GM19043 (cell line): ENCODE measurements around the gene FANCC.
"Not testable (repeated sequence)": the region's sequence is repeated elsewhere in the genome, so short reads cannot be mapped to it uniquely, and the experiment has no call there.

Source experiments
- ATAC-seq: cut with Tn5 transposase; IDR thresholded peaks from one replicate; pipeline ENCODE4 v1.9.1; 2021; ENCODE audit warnings: low read depth; ENCODE audit not compliant: unreplicated experiment

The FANCC gene

DNA sequence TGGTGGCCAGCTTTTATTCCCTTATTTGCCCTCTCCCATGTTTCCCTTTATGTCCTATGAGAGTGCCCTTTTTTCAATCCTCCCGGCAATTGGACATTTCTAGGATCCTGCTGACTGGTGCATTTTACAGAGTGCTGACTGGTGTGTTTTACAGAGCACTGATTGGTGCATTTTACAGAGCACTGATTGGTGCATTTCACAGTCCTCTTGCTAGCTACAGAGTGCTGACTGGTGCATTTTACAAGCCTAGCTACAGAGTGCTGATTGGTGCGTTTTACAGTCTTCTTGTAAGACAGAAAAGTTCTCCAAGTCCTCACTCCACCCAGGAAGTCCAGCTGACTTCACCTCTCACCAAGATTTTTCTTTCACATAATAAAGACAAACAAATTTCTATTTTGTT is 15.4 kb upstream of the FANCC start:
- ATAC-seq, result no peak

DNA sequence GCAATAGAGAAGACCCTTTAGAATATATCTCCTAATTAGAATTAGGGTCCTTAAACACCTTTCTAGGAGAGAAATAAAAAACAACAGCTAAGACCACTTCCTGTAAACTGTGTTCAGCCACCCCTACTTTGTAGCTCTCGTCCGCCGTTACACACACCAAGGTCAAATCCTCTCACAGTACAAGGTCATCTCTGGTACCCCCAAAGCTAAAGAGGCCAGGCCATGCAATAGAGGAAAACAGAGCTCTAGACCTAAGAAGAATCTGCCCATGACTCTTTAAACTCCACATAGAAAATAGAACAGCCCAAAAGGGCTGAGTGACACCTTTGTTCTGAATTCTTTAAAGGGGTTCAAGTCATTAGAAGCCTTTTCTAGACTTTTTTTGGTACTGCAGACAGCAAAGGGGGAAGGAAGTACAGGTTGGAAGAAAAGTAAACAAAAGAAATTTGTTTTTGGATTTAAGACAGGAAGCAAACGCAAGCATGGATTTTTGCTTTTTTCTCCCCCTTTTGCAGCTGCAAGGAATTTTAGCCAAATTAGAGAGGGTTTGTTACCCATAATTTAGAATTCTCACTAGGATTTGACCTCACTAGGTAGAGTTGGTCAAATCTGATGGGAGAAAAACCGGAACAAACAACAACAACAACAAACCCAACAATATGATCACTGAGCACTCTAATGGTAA is 13.4 kb upstream of the FANCC start:
- ATAC-seq, result no peak

DNA sequence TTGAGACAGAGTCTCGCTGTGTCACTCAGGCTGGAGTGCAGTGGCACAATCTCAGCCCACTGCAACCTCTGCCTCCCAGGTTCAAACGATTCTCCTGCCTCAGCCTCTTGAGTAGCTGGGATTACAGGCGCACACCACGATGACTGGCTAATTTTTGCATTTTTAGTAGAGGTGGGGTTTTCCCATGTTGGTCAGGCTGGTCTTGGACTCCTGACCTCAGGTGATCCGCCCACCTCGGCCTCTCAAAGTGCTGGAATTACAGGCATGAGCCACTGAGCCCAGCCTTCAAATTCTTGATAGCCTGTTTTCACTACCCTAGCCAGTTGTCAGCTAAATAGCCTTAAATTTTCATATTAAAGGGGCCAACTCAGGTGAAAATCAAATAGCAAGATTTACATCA is 11.6 kb upstream of the FANCC start:
- ATAC-seq, result not testable (repeated sequence)

DNA sequence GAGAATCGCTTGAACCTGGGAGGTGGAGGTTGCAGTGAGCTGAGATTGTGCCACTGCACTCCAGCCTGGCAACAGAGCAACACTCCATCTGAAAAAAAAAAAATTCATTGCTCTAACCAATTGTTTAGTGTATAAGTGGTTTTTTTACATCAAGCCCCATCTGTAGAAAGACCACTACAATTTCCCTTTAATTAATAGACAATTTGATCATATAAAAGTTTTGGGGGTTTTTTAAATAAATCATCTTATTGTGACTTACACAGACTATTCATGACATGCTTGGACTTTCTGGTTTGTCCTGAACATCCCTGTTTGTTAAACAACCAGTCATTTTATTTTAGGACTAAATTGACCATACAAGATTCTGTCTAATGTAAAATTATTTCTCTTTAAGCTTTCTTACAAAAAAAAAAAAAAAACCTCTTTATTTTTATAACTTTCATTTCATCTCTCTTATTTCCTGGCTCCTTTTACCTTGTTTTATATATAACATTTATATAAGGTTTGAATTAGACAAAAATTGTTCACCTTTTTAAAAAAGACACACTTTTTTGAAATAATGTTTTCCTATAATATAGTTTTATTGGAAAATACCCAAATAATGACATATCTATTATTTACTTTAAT is 9.8 kb upstream of the FANCC start:
- no peak for ATAC-seq

DNA sequence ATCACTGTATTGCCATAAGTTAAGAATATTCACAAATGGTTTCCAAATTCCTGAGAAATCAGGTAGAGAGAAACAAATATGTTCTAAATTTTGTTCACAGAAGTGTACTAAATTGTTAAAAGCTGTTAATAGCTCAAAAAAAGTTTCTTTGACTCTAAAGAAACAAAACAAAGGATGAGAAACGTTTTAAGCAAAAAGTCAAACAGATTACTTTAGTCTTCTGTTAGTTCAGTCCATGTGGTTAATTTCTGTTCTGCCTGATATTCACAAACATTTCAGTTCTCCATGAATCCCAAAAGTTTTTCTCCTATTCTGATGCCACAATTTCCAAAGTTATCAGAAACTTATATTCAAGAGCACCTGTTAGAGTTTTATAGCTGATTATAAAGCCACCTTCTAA is 7.7 kb upstream of the FANCC start:
- ATAC-seq, result no peak

DNA sequence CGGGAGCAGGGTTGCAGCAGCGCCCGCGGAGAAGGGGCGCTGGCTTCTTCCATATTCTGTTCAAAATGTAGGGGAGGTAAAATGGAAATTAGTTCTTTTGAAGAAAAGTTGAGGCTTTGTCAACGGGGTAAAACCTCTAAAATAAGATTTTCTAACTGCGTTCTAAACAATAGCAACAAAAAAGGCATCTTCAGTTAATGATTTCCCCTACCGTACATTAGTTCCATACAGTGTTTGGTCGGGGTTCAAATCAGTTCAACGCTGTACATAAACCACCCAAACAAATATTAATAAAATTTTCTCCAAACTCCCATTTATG is 343 bp upstream of the FANCC start:
- no peak for ATAC-seq

DNA sequence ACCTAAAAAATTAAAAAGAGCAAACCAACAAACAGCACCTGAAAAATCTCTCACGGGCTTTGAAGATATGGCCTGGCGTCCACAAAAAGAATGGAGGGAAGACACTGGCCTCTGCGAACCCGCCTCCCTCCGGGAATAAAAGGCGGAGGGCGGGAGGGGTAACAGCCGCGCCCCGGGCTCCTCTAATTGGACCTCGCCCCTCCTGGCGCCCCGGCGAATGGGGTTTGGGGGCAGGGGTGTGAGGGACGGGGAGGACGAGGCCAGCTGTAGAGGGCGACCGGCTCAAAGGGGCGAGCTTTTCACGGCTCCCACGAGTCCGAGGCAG is 753 bp downstream of the FANCC start:
- ATAC-seq, result peak; percentile 52

DNA sequence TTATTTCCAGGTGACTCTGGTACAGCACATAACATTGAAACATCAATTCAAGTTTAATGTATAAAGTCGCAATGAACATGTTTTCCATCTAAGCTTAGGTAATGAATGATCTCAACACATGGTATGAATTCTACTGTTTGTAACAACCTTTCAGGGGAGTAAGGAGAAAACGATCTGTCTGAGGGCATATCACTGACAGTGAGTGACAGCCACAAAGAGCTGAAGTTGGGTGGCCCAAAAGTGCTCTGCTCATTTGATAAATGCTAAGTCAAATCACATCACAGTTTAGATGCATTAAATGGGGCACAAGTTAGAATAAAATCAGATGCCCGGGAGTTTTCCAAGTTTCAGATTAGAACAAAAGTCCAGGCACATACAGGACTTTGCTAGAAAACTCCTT is 1.2 kb downstream of the FANCC start:
- no peak for ATAC-seq

DNA sequence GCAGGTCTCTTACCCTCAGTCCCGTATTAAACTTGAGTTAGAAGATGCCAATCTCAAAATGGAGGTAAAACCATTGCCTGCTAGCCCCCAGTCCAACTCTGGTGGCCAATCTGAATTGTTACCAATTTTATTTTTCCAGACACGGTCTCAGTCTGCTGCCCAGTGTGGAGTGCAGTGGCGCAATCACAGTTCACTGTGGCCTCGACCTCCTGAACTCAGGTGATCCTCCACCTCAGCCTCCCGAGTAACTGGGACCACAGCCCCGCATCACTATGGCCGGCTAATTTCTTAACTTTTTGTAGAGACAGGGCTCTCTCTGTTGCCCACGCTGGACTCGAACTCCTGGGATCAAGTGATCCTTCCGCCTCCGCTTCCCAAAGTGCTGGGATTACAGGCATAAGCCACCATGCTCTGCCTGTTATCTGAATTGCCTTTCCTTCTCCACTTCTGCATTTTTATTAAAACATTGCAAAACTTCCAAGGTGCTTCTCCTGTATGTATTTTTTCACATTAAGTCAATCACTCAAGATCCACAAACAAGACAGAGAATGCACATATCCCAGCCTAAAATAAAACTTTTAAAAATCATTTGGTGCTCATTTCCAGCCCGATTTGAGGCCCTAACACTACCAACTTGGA is 2.3 kb downstream of the FANCC start:
- ATAC-seq, result no peak

DNA sequence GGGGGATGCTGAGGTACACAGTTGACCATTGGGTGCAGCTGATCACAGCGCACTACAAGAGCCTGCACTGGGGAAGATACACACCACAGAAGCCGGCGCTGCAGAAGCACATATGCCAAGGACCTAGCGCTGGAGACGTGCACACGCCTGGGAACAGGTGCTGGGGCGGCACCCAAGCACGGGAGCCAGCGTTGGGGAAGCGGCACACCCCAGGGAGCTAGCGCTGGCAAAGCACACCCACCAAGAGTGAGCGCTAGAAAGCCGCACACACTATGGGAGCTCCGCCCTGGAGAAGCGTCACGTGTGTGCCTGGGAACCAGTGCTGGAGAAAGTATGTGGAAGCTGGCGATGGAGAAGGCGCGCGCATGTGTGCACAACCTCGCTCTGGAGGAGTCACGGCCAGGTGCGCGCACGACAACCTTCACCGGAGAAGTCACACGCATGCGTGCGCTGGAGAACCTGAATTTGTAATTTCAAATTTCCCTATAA is 4.5 kb downstream of the FANCC start:
- no peak for ATAC-seq

DNA sequence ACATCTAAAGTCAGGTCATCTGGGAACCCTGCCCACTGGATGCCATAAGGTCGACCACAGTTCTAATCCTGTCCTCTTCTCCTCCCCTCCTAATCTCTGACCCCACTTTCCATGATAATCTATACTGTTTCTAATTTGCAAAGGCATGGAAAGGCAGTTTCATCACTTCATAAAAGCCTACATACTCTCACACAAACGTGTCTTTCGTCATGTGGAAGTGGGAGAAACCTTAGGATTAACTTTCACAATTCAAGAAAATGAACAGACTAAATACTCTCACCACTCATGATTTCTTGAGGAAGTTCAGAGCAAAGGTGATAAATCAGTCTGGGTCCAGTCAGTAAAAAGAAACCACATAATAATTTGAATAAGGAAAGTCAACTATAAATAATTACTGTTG is 5.5 kb downstream of the FANCC start:
- ATAC-seq, result no peak

DNA sequence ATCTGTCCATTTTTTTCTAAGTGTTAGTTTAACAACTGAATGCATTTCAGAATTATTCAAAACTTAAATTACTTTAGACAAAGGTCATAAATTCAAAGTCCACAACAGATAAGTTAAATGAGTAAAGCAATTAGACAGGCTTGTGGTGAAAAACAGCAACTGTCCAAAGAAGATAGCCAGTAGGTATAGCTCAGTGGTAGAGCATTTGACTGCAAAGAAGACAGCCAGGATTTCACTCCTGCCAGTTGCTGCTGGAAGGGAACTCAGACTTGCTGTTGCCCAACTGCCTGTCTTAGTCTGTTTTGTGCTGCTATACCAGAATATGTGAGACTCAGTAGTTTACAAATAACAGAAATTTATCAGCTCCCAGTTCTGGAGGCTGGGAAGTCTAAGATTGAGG is 10.0 kb downstream of the FANCC start:
- ATAC-seq, result no peak

DNA sequence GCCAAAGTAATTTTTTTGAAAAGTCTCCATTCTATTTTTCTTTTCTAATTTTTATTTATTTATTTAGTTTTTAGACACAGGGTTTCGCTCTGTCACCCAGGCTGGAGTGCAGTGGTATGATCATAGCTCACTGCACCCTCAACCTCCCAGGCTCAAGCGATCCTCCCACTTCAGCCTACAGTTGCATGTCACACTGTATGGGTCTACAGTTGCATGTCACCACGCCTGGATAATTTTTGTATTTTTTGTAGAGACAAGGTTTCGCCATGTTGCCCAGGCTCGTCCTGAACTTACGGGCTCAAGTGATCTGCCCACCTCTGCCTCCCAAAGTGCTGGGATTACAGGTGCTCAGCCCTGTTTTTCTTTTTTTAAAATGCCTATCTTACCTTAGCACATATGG is 10.7 kb downstream of the FANCC start:
- no peak for ATAC-seq

DNA sequence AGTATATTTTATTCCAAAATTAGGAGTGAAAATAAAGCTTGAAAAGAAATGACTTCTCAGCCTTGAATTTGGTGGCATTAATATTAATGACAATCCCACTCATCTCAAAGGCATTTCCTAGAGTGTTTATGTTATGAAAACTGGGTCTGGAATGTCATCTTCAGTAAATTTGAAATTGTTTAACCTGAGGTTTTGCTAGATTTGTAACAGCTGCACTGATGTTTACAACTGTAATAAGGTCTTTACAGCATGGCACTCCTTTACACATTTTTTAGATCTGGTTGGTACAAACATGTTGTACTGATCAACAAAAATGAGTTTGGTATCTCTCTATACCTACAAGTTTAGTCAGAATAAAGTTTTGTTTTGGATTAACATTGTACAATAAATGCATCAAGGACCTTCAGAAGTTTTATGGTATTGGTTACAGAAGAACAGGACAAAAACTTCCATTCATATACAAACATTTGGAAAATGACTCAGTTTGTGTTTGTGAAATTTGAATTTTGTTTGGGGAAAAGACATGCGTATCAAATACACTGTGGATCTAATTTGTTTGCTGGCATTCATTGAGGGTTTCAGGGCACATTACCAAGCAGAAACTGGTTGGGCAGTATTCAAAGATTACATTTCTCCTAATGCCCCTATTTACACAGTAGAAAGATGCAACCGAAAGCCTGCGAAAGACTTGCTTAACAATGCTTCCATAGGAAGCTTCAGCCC is 11.6 kb downstream of the FANCC start:
- no peak for ATAC-seq

DNA sequence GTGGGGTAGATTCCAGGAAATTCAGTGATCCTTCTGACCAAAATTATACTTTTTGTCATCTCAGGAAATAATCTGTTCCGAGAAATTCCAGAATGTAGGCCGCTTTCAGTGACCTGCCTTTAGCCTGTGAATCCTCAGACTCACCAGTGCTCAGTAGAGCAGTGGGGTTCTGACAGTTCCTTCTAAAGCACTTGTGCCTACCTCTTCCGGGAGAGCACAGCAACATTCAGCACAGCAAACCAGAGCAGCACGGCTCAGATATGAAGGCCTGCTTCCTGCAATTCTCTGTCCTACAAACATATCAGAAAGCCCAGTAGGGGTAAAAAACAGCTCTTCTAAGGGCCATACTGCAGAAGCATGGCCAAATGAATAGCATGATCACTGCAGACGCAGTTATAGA is 15.0 kb downstream of the FANCC start:
- no peak for ATAC-seq

DNA sequence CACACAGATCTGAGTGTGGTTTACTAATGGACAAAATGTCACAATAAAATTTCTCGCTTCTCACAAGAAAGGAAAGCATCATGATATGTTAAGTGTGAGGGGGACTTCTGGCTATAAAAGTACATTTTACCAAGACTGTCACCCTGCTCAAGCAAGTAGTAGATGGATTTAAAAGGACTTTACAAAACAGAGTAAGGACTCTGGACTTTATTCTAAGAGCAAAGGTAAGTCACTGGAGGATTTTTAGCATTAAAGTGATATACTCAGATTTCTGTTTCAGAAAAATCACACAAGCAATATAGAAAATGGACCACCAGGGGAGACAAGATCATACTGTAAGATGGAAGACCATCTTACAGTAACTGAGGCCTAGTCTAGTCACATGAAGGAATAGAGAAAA is 19.7 kb downstream of the FANCC start:
- no peak for ATAC-seq

DNA sequence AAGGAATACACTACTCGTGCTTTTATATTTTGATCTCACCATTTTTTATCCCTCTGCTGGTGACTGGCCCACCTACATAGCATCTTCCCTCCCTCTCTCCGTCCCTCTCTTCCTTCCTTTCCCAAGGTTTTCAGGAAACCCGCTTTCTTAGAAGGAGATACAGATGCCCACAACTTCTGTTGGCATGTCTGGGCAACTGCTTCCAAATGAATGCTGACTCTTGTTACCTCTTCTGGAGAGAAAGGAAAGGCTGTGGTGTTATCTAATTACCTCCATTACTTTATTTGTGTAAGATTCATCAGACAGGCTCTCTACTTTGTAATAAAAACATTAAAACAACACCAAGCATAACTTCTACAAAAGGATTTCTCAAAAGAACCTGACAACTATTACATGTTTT is 20.2 kb downstream of the FANCC start:
- ATAC-seq, result no peak

DNA sequence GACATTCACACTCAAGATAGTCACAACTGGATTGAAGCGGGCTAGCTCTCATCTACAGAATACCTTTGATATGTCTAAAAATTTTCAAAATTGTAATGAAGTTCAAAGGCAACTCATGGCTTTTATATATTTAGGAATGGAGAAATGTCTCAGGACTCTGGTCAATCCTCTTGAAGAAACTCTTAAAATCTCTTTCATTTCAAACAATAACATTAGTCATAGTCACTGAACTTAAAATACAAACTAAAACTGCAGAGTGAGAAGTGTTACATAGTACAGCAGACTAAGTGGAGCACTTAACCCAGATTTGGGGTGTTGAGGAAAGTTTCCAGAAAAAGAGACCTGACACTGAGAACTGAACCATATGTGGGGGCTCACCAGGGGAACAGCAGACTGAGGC is 20.7 kb downstream of the FANCC start:
- no peak for ATAC-seq

DNA sequence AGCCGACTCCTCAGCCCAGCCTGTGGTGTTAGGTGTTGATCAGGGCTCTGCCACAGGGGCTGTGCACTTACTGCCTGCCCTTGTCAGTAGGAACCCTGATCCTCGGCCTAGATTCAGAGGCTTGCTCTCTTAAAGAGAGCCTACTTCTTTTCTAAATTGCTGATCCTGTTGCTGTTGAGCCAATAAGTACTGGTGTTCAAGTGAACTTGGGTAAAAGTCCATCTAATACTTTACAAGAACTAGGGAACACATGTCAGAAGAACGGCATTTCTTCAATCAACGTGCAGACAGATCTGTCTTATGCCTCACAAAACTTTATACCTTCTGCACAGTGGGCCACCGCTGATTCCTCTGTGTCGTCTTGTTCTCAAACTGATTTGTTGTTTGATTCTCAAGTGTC is 24.2 kb downstream of the FANCC start:
- not testable (repeated sequence) for ATAC-seq

DNA sequence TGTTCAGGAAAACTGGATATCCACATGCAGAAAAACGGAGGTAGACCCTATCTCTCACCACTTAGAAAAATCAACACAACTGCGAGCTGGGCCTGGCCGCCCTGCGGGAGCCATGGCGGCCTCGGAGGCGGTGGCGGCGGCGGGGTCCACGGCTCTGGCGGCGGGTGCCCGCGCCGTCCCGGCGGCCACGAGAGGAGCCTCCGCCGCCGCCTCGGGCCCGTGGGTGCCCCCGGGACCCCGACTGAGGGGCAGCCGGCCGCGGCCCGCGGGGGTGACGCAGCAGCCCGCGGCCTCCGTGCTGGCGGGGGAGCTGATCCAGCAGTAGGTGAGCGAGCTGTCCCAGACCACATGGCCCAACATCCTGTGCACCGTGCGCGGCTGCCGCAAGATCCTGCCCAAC is 25.3 kb downstream of the FANCC start:
- no peak for ATAC-seq

DNA sequence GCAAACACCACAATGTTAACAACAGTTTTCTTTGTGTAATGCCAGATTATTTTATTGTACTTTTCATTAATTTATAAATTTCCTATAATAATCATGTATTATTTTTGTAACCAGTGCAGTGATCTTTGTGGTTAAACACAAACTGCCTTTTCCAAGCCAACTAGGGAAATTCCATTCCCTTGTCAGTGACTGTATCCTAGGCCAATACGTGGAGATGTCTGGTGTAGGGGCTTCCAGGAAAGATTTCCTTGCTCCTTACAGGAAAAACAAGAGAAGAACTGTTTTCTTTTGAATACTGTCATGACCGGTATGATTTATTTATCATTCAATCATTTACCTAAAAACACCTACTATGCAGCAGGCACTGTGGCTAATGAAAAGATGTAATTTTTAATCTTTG is 31.4 kb downstream of the FANCC start:
- ATAC-seq, result no peak

DNA sequence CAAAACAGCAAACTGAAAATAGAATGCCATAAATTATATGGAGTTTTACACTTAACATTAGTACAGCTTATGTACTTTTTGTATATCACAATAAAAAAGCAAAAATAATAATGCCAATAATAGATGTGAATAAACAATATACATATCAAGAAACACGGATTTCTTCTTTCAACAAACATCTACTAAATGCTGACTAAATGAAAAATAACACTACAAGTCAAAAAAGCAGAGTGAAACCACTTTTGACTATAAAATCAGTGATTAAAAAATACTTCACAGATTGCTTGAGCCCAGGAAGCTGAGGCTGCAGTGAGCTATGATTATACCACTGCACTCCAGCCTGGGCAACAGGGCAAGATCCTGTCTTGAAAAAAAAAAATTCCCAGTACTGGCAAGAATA is 32.2 kb downstream of the FANCC start:
- ATAC-seq, result no peak
